Hematopoietic multipotent progenitor cell treated with erythropoietin and hydrocortisone succinate and interleukin-3 and kit ligand, for 8 days (in vitro differentiated cells): ENCODE measurements around the gene TMEM69.
"Not testable (repeated sequence)": the region's sequence is repeated elsewhere in the genome, so short reads cannot be mapped to it uniquely, and the experiment has no call there.

ENCODE experiments used
- DNase-seq: peaks from one replicate; pipeline ENCODE4 v3.0.0-alpha.2; 2015

TMEM69 gene

GRCh38 chr1:45687754-45688740, at the start of gene TMEM69:
Gene TMEM69, plus strand, starts transcription at chr1:45688181. Its CDS starts 2,888 bp downstream, at chr1:45691069.
- DNase-seq: peak; percentile 95

GRCh38 chr1:45640293-45640692, 47.7 kb upstream of the TMEM69 start:
- no peak for DNase-seq

- DNase-seq: no peak
Measured at GRCh38 chr1:45643321-45643720, 44.7 kb upstream of the TMEM69 start.

GRCh38 chr1:45643978-45644377, 44.0 kb upstream of the TMEM69 start:
- DNase-seq: no peak

- no peak for DNase-seq
Measured at GRCh38 chr1:45644661-45645060, 43.3 kb upstream of the TMEM69 start.

- DNase-seq: no peak
Measured at GRCh38 chr1:45647248-45648021, 40.5 kb upstream of the TMEM69 start.

GRCh38 chr1:45654540-45655280, 33.3 kb upstream of the TMEM69 start:
- DNase-seq: no peak

GRCh38 chr1:45656573-45657226, 31.3 kb upstream of the TMEM69 start:
- DNase-seq: no peak

- DNase-seq: no peak
Measured at GRCh38 chr1:45658171-45658570, 29.8 kb upstream of the TMEM69 start.

- no peak for DNase-seq
Measured at GRCh38 chr1:45659222-45659621, 28.8 kb upstream of the TMEM69 start.

GRCh38 chr1:45660336-45660735, 27.6 kb upstream of the TMEM69 start:
- DNase-seq: no peak

GRCh38 chr1:45666836-45667235, 21.1 kb upstream of the TMEM69 start:
- no peak for DNase-seq

- no peak for DNase-seq
Measured at GRCh38 chr1:45667321-45668111, 20.5 kb upstream of the TMEM69 start.

GRCh38 chr1:45668526-45668925, 19.5 kb upstream of the TMEM69 start:
- DNase-seq: no peak

- DNase-seq: no peak
Measured at GRCh38 chr1:45669379-45669778, 18.6 kb upstream of the TMEM69 start.

GRCh38 chr1:45669859-45670655, 17.9 kb upstream of the TMEM69 start:
- no peak for DNase-seq

GRCh38 chr1:45673956-45674355, 14.0 kb upstream of the TMEM69 start:
- DNase-seq: no peak

- DNase-seq: no peak
Measured at GRCh38 chr1:45674478-45674877, 13.5 kb upstream of the TMEM69 start.

- DNase-seq: not testable (repeated sequence)
Measured at GRCh38 chr1:45676553-45676952, 11.4 kb upstream of the TMEM69 start.

GRCh38 chr1:45677751-45678245, 10.2 kb upstream of the TMEM69 start:
- DNase-seq: no peak

GRCh38 chr1:45678489-45678888, 9.5 kb upstream of the TMEM69 start:
- DNase-seq: no peak
